NCI-H1930 (cell line): ENCODE measurements around the gene WDR82.

Source experiments
- DNase-seq, 2 experiments: peaks; one replicate each; lab custom pipeline; 2025; lab: John Stamatoyannopoulos, UW

The WDR82 gene

DNA sequence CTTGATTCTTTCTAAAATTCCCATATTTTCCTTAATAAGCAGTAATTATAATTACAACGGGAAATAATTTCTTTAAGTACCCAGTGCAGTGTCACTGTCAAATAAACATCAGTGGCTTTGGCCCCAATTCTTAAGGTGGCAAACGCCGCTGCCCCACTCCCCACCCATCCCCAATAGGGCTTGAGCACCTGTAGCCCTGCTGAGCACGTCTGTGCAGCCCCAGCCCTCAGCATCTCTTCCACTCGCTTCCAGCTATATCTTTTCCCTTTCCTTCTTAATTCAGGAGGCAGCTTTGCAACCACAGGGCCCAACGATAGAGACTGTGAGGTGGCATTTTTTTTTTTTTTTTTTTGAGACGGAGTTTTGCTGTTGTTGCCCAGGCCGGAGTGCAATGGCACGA lies 23.8 kb downstream of the WDR82 start:
- no peak for DNase-seq

DNA sequence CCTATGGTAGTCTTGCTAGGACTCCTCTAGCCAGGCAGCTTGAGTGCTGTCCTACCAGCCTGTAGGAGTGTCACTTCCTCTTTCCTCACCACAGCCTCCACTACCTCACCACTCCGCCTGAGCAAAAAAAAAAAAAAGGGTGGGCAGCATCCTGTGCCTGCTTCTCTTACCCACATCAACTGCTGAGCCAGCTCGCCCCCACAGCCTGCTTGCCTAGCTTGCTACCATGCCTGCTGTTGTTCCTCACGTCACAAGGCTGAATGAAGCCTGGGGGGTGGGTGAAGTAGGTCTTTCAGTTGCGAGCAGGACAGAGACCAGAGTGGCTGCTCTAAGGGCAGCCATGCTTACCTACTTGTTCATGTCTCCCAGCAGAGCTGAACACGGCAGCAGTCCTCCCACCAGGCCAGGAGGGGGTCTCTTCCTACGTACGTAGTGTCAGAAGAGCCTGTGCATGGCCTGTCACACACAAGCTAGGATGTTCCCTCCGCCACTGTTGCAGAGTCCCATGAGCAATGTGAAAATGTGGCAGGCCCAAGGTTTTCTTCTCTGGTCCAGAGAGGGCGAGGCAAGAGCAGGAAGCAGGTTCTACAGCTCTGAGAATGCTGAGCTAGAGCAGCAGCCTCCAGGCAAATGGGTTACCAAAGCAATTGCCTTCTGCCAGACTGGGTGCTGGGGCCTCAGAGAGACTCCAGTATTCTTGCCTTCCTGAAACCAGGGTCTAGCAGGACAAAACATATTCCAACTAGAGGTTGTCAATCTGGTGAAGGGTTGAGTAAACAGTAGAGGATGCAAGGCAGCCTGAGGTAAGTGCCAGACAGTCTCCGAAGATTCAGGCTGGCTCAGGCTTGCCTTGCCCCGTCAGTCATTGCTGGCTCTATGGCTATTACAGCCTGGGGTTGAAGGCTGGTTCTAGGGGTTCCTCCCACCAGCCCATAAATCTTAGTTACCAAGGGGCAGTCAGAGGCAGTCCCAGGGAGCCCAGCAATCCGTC lies 24.8 kb downstream of the WDR82 start:
- DNase-seq, result no peak

- no peak for DNase-seq
These were observed 28.3 kb downstream of the WDR82 start for GRCh38 chr3:52250122-52250521.

- DNase-seq, result no peak
These were observed 28.8 kb downstream of the WDR82 start for GRCh38 chr3:52249683-52250082.

DNA sequence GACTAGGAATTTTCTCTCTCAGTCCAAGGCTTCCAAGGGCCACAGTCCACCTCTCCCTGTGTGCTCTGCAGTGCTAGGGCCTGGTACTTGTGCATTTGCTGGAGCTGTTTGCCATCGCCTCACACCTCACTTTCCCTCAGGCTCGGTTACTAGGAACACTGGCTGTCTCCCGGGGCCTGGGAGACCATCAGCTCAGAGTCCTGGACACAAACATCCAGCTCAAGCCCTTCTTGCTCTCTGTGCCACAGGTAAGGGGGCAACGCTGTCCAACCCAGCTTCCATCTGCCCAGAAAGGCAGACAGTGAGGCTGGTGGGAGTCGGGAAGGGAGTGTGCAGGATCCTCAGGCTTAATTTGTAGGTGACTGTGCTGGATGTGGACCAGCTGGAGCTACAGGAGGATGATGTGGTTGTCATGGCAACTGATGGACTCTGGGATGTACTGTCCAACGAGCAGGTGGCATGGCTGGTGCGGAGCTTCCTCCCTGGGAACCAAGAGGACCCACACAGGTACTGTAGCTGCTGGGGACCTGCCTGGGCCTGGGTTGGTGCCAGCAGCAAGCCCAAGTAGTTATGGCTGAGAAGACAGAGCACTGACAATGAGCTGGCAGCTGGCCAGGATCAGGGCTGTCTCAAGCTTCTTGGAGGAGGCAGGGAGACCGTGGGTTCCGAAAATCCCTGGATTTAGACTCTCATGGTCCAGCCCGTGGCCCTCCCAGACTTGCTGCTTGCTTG lies 29.5 kb downstream of the WDR82 start:
- no peak for DNase-seq

- DNase-seq, result no peak
These were observed 30.3 kb downstream of the WDR82 start for GRCh38 chr3:52248165-52248541.

- no peak for DNase-seq
These were observed 30.9 kb downstream of the WDR82 start for GRCh38 chr3:52247409-52248164.

DNA sequence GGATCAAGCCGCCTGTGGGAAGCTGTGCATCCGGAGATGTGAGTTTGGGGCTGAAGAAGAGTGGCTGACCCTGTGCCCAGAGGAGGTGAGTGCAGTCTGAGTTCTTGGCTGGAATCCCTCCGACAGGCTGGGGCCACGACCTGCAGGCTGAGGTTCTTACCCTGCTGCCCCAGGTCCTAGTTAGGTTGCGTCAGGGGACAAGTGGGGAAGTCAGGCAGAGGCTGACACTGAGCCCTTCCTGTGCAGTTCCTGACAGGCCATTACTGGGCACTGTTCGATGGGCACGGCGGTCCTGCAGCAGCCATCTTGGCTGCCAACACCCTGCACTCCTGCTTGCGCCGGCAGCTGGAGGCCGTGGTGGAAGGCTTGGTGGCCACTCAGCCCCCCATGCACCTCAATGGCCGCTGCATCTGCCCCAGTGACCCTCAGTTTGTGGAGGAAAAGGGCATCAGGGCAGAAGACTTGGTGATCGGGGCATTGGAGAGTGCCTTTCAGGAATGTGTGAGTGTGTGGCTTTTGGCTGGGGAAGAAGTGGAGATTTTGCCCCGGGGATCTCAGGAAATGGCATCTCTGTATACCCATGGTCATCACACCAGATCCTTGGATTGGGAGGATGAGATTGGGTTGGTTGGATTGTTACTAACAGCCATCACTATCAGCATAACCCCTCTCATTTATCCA lies 31.6 kb downstream of the WDR82 start:
- no peak for DNase-seq

DNA sequence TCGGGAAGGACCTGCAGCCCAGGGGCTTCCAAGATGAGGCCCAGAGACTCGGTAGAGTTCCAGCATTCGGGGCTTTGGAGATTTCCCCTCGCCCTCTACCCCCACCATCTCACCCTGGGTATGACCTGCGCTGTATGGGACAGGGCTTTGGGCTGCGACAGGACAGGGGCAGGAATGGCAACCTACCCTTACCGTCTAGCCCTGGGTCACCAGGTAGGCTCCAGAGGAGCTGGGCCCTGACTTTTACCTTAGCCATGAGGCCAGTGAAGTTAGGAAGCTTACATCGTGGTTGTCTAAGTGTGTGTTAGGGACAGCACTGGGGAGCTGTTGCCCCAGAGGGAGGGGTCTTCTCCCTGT lies 32.2 kb downstream of the WDR82 start:
- DNase-seq, result no peak

DNA sequence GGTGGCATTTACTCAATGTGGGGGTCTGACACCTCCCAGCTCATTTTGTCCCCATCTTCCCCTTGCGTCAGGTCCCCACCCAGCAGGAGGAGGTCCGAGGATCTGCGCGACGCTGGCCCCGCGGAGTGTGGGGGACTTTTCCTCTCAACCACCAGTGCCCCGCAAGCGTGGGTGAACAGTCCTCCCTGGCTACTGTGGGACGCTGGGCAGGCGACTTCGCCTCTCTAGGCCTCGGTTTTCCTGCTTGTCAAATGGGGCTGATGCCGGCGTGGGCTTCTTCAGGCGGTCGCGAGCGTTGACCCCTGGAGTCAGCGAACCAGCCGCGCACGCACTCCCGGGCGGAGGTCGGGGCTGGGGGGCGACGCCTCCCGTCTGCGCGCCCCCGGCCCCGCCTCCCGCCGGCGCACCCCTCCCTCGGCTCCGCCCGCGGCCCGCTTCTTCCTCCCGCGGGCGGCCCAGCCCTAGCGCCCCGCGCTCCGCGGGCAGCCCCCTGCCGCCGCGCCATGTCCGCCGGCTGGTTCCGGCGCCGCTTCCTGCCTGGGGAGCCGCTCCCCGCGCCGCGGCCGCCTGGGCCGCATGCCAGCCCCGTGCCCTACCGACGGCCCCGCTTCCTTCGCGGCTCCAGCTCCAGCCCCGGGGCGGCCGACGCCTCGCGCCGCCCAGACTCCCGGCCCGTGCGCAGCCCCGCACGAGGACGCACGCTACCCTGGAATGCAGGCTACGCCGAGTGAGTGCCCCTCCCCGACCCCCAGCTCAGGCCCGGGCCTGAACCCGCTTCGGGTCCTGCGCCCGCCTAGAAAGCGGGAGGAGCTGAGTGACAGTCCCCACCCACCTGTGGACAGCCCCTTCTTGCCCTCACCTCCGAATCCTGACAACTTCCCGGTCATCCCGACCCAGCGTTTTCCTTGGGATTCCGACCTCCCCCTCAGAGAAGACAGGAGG lies 32.9 kb downstream of the WDR82 start, which contains the start of gene PPM1M:
Gene PPM1M, plus strand, starts transcription at position 438 of the 942 bp plus-strand sequence. Its CDS starts 66 bp downstream, at position 504.
- DNase-seq, result no peak

GRCh38 chr3:52243791-52244628 lies 34.4 kb downstream of the WDR82 start:
- DNase-seq, result no peak

- DNase-seq, result no peak
These were observed 36.4 kb downstream of the WDR82 start for GRCh38 chr3:52242039-52242438.

GRCh38 chr3:52240886-52241370 lies 37.5 kb downstream of the WDR82 start:
- DNase-seq, result peak in 1 of 2 experiments; percentile 26

GRCh38 chr3:52240059-52240885 lies 38.2 kb downstream of the WDR82 start:
- peak; percentile 15 to 34 for DNase-seq

DNA sequence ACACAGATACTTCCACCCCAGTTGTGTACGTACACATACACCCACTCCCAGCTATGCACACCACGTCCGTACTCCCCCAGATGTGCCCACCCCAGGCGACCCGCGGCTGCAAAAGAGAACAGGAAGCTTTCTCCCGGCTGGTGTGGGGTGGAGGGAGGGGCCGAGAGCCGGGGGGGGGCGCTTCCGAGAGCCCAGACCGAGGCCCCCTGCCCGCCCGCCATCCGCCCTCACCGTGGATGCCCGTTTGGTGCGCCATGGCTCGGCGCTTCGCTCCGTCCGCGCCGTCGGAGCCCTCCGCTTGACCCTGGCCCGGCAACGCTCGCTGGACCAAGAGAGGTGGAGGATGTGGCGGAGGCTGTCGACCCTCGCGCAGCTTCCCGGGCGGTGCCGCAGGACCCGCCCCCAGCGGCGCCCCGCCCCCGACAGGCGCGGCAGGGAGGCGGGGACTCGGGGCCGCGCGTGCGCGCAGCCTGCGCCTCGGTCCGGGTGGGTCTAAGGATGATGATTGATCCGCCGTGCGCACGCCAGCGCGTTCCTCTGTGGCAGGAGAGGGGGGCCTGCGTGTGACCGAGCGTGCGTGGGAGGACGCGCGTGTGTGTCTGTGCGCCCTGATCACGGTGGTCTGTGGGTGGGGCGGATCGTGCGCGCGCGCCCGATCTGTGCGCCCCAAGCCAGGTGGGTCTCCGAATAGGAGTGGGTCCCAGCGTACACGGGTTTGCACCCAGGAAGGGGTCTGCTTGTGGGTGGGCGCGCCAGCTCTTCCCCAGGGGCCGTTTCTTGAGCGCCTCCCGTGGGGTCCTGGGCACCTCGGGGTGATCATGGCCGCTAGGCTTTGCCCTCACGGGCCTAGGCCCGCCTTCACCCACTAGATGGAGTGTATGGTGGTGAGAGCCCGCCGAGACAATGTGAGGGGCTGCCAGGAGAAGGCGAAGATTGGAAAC lies 39.4 kb downstream of the WDR82 start, which contains the start of gene TWF2:
Gene TWF2, minus strand, starts transcription at position 398 of the 941 bp plus-strand sequence. Its CDS starts 142 bp downstream, at position 256.
- peak; percentile 49 to 71 for DNase-seq

DNA sequence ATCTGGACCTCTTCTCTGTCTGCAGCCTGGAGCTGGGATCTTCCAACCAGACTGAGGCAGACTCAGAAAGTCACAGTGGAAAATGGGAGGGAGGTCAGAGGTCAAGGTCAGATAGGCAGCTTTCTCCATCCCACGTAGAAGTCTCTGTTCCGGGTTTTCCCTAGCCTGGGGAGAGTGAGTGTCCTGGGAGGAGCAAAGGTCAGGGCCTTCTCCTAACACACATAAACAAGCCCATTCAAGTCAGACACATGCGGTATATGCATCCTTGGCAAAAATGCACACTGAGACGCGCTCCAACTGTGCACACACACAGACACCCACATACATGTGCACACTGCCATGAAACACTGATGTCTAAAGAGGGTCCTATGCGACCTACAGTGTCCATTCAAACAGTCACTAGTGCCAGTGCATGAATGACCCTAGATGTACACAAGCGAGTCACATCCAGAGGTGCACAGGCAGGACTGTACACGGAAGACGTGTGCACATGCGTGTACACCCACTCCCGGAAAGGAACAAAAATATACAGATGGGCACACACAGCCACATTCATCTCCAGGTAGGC lies 40.2 kb downstream of the WDR82 start:
- no peak for DNase-seq

DNA sequence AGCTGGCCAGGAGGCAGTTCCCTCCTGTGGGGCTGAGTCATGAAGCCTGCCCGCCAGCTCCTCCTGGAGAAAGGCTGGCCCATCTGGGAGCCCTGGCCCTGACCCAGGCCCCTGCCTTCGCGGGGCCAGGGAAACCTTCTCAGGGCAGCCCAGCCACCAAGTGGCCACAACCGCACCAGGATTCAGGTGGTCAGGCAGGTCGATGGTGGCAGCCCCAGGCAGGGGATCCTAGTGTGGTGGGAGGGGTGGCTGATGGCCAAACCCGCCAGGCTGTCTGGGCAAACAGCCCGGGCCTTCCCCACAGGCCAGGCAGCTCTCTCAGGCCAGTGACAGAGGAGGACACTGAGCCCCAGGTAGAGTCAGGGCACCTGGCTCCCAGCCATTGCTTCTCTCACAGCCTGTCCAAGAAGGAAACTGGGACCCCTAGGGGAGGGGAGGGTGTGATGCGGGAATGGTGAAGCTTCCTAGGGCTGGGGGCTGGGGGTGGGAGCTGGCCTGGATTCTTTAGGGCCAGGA lies 40.7 kb downstream of the WDR82 start:
- DNase-seq, result peak in 1 of 2 experiments; percentile 3
